ENCODE results near the gene PDE1A.

PDE1A gene

DNA sequence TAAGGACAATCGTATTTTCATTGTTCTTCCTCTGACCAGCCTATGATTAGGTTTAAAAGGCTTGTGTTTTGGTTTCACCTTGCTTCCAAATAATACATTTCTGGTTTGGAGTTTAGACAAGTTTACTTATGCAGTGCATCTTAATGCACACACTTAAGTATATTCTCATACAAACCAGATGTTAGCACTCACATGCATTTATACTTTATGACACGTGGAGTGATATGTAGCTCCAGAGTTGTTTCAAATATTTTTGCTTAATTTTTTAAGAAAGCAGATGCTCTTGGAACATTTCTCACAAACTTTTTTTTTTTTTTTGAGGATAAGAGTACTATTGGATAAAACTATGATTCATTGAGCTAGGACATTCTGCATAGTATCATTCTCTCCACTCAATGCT, 109.9 kb downstream of the PDE1A start:
- TF ChIP-seq, protein P1, sequence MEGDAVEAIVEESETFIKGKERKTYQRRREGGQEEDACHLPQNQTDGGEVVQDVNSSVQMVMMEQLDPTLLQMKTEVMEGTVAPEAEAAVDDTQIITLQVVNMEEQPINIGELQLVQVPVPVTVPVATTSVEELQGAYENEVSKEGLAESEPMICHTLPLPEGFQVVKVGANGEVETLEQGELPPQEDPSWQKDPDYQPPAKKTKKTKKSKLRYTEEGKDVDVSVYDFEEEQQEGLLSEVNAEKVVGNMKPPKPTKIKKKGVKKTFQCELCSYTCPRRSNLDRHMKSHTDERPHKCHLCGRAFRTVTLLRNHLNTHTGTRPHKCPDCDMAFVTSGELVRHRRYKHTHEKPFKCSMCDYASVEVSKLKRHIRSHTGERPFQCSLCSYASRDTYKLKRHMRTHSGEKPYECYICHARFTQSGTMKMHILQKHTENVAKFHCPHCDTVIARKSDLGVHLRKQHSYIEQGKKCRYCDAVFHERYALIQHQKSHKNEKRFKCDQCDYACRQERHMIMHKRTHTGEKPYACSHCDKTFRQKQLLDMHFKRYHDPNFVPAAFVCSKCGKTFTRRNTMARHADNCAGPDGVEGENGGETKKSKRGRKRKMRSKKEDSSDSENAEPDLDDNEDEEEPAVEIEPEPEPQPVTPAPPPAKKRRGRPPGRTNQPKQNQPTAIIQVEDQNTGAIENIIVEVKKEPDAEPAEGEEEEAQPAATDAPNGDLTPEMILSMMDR (IDR thresholded peaks at IDR 0.05; ENCODE audit: extremely low read depth, missing control alignments) = no peak
- no peak for DNase-seq (ENCODE audit: low spot score)

DNA sequence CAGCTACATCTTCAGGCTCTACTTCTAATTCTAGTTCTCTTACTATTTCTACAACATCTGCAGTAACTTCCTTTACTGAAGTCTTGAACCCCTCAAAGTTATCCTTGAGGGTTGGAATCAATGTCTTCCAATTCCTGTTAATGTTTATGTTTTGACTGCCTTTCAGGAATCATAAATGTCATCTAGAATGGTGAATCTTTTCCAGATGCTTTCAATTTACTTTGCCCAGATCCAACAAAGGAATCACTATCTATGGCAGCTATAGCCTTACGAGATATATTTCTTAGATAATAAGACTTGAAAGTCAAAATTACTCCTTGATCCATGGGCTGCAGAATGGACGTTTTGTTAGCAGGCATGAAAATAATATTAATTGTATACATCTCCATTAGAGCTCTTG, 123.9 kb downstream of the PDE1A start:
- TF ChIP-seq, protein P1 (IDR thresholded peaks at IDR 0.05; ENCODE audit: extremely low read depth, missing control alignments) = no peak
- DNase-seq (ENCODE audit: low spot score) = no peak

DNA sequence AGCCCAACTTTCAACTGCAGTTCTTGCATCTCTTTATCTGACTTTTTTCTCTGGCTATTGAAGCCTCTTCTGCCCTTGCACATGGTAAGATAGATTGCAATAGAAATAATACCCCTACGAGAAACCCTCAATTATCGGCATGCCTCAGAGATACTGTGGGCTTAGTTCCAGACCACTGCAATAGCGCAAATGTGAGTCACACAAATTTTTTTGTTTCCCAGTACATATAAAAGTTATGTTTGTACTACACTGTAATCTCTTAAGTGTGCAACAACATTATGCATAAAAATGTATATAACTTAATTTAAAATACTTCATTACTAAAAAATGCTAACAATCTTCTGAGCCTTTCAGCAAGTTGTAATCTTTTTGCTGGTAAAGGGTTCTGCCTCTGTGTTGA, 124.7 kb downstream of the PDE1A start:
- no peak for DNase-seq (ENCODE audit: low spot score)

DNA sequence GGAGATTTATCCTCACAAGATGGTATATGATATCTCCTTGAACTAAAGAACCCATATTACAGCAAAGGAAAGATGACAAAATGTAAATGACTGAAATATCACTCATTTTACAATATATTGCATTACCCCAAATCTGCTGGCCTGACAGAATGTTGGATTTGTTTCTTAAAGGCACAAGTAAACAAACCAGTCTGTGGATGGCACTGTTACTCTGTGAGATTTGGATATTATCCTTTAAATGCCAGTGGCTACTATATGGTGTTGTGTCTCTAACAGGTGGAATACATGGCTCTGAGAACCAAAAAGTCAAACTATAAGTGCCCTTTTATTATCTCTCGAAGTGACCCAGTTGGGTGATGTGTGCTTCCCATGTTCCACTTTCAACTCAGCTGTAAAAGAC, 125.7 kb downstream of the PDE1A start:
- TF ChIP-seq, protein P1 (IDR thresholded peaks at IDR 0.05; ENCODE audit: extremely low read depth, missing control alignments) = no peak
- no peak for DNase-seq (ENCODE audit: low spot score)

More for the DNA sequence above, 124.7 kb downstream of the PDE1A start:
- TF ChIP-seq, protein P1 (IDR thresholded peaks at IDR 0.05; ENCODE audit: extremely low read depth, missing control alignments) = no peak

DNA sequence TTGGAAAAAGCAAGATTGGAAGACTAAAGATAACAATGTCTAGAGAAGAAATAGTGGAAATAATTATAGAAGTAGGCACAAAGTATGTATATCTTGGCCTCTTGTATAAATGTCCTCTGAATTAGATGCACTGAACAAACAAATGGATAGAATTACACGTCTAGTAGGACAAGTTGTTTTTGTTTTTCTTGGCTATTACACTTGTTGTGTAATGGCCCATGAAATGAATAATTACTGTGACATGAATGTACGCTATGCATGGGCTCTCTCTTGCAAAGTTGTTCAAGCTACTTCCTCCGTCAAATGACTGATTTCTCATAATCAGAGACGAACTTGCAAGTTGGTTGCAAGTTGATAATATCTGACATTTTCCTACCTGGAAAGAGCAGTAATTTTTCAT, 126.2 kb downstream of the PDE1A start:
- TF ChIP-seq, protein P1 (IDR thresholded peaks at IDR 0.05; ENCODE audit: extremely low read depth, missing control alignments) = no peak
- DNase-seq (ENCODE audit: low spot score) = no peak

DNA sequence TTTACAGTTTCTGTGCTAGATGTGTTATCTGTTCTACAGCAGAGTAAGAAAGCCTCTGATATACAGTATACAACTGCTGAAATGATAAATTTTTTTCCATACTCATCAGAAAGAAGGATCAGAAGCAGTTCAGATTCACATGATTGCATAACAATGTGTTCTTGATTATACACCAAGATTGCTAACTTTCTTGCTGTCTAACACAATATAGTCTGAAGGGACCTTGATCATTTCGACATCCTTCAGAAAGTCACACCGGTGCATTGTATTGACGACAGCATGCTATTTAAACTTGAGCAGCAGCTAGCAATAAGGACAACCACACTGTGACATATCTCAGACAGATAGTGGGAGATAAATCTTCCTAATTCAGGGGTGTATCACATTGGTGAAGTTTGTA, 127.2 kb downstream of the PDE1A start:
- TF ChIP-seq, protein P1 (IDR thresholded peaks at IDR 0.05; ENCODE audit: extremely low read depth, missing control alignments) = no peak
- no peak for DNase-seq (ENCODE audit: low spot score)

DNA sequence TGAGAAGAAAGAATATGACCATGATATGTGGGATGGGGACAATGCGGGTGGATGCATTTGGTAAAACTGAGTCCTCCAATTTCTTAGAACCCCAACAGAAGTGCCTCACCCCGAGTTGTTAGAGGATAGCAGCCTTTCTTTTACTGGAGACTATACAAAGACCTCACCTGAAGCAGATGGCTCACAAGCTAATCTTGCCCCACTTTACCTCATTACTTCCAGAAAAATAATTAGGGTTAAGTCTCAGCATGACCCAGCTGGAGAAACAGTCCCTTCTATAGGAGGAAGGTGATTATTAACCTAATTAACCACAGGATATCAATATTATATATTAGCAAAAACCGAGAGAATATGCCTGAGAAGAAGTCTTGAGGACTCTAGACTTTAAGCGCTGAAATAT, 128.4 kb downstream of the PDE1A start:
- no peak for DNase-seq (ENCODE audit: low spot score)
- TF ChIP-seq, protein P1 (IDR thresholded peaks at IDR 0.05; ENCODE audit: extremely low read depth, missing control alignments) = no peak
